ENCODE results near the gene PTCD2.

PTCD2 gene, protein sequence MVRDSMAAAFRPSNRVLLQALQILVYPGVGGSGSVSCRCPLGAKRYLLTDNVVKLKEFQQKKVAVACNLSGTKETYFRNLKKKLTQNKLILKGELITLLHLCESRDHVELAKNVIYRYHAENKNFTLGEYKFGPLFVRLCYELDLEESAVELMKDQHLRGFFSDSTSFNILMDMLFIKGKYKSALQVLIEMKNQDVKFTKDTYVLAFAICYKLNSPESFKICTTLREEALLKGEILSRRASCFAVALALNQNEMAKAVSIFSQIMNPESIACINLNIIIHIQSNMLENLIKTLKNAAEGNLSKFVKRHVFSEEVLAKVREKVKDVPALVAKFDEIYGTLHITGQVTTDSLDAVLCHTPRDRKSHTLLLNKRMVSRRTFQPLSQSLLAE

DNA sequence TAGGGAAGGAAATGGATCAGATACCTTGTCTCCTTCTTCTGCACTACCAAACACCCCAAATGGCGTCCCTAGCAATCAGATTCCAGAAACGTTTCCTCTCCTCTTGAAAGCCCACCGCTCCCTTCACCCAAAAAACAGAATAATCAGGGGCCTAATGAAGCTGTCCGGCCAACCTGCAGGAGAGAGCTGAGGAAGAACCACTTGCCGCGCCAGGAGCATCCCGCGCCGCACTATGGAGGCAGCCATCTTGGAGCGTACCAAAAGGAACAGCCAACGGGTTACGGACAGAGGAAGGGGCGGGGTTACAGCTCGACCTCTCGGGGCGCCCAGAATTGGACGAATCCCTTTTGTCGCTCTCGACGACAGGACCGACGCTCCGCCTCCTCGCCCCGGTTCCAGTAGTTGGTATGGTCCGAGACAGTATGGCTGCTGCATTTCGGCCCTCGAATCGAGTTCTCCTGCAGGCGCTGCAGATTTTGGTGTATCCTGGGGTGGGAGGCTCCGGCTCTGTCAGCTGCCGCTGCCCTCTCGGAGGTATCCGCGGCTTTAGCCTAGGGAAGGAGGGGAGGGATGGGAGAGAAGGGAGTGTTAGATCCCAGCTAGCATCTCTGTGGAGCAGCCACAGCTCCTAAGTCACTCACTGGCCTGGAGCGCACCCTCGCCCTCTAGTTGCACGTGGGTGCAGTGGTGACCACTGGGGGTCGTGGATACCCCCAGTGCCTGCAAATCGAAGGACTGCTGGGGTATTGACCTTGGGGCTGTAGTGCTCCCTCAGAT is at the start of gene PTCD2, which contains the start of gene MRPS27:
TSS of gene PTCD2 (plus strand) at position 398 of the 777 bp plus-strand sequence. CDS start at position 408, 10 bp downstream.
TSS of gene MRPS27 (minus strand) at position 265 of the 777 bp plus-strand sequence. CDS start at position 246, 19 bp downstream.
- DNase-seq, result peak; percentile 100

DNA sequence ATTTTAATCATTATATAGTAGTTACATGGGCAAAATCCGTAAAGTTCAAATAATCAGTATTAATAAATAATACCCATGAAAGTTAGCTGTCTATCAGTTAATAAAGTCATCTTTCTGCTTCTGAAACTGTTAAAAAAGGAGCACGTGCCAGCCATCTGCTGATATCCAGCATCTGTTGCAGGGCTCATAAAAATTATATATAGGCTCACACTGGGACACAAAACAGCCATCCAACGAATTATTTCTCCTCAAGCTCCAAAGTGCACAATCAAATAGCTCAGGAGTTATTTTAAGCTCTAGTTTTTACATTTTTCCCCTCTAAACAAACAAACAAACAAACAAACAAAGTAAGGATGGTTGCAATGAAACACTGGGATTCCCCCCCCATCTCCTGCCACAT is 48.5 kb upstream of the PTCD2 start:
- DNase-seq, result no peak

DNA sequence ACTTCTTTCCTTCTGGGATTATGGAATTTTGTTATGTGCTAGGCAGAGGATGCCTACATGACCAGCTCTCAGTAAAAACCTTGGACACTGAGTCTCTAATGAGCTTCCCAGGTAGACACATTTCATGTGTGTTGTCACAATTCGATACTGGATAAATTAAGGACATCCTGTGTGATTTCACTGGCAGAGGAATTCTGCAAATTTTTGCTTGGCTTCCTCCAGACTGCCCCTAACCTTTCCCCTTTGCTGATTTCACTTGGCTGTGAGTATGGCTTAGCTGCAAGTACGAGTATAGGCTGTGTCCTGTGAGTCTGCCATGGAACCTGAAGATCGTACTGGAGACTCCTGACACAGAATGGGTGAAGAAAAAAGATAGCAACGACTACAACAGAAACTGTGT is 47.8 kb upstream of the PTCD2 start:
- DNase-seq, result no peak

DNA sequence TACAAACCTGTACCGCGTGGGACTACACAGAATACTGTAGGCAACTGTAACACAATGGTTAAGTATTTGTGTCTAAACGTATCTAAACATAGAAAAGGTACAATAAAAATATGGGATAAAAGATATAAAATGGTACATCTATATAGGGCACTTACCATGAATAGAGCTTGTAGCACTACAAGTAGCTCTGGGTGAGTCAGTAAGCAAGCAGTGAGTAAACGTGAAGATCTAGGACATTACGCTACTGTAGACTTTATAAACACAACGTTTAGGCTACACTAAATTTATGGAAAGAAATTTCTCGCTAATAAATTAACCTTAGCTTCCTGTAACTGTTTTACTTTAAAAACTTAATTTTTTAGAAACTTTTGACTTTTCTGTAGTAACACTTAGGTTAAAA is 46.6 kb upstream of the PTCD2 start:
- DNase-seq, result no peak

DNA sequence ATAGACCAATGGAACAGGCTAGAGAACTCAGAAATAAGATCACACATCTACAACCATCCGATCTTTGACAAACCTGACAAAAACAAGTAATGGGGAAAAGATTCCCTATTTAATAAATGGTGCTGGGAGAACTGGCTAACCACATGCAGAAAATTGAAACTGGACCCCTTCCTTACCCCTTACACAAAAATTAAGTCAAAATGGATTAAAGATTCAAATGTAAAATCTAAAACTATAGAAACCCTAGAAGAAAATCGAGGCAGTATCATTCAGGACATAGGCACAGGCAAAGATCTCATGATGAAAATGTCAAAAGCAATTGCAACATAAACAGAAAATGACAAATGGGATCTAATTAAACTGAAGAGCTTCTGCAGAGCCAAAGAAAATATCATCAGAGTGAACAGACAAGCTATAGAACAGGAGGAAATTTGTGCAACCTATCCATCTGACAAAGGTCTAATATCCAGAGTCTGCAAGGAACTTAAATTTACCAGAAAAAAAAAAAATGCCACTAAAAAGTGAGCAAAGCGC is 43.9 kb upstream of the PTCD2 start:
- no peak for DNase-seq

DNA sequence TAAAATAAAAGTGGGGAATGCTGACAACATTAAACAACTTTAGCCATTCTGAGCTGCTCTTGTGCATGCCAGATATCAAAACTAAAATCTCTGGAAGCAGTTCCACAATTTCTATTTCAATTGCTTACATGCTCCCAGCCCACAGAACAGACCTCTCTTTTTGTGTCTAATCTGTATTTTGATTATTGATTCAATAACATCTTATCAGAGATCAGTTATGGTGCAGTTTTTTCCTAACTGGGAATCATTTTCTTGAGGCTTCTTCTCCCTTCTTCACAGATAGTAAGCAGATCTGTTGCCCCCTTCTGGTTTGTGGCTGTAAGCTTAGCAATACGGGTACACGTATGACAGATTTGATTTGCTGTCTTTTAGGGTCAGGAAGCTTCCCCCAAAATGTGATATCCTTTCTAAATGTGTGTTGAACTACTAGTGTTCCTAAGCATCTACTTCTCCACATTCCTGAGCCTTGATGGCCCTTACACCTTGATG is 39.5 kb upstream of the PTCD2 start:
- peak; percentile 56 for DNase-seq

DNA sequence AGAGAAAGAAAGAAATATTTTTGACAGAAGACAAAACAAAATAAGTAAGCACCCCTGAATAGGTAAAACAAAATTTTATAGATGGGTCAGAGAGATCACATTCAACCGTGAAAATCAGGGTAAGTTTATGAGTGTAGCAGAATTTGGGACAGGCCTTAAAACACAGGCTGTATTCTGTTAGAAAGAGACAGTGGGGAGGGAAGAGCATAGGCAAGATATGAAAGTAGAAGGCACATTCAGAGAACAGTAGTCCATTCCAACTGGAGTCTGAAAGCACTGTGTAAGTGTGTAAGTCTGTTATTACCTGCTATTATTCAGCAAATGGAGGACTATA is 38.8 kb upstream of the PTCD2 start:
- DNase-seq, result no peak

DNA sequence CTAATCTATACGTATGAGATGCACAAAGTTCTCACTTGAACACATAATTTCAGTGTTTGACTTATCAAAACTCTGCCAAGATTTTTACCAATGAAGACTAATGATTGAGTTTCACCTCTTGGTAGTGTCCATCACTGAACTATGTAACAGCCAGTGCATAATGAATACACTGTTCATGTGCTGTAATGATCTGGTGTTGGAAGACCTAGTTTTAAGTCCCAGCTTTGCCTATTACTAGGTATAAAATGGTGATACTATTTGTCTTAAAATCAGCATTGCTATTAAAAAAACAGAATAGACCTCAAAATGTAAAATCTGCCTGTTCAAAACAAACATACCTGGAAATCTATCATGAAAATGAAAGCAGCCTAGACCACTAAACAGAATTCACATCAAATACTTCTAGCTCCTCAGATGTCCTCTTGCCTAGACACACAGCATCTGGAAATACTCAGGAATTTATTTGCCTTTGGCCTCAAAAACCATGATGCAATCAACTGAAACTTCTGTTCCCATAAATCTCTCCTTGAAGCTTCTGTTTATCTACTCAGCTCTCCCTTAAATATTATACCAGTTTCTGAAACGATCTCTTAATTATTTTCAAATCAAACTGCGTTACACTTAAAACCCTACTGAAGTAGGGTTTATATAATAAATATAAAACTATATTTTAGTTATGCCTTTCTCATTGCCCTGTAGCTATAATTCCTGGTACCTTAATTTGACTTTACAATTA is 38.2 kb upstream of the PTCD2 start:
- DNase-seq, result peak; percentile 86

DNA sequence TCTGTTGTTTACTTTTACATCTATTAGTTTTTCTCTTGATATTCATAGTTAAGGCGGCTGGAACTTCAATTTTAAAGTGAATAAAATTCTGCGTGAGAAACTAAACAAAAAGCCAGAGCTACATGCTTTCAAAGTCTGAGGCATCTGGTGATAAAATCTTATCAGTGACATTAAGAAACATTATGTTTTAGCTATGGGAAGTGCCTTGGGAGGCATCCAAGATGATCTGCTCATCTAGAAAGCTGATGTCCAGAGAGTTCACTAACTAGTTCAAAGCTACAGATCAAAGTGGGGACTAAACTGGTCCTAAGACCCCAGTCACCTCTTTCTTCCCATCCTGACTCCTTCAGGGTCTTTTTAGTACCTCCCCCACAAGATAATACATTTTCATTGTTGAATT is 37.3 kb upstream of the PTCD2 start:
- no peak for DNase-seq

DNA sequence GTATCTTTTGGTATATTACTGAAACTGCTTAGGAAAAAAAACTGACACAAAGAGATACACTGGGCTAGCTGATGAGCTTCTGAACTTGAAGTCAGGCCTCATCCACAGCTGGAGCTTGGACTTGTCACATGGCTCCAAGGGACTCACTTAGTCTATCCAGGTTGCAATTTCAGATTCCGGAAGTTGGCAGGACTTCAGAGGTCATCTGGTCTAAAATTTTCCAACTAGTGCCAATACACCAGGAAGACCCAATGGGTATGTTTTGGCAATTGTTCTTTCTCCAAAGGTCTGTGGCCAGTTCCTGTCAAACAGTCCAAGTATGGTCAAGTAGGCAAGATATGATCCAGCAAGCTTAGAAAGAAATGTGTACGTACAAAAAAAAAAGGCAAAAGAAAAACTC is 36.8 kb upstream of the PTCD2 start:
- no peak for DNase-seq

DNA sequence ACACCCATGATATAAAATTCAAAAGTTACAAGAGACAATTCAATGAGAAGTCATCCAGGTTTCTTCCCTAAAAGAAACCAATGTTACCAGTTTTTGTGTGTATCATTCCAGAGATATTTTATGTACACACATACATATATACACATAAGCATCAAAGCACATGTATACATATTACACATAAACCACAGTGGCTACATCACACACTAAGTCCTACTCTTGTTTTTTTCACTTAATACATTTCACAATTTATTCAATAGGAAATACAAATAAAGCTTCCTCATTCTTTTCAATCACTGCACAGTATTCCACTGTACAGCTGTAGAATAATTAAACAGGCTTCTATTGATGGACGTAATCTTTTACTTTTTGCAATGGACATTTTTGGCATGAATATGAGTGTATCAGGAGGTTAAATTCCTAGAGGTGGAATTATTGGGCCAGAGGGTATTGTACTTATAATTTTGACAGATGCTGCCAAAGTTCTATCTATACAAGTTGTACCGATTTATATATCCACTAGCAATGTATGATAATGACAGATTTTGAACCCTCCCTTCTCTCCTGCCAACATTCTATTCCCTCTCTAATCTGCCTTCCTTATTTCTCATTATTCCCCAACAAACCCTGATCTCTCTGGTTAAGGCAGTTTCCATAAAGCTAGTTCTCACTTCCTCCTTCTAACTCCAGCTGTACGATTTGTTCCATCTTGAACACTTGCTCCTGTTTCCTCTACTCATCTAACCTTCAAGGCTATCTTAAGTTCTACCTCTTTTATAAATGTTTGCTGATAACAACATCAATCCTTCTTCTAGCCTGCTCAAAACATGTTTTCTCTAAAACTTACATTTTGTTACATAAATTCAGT is 35.4 kb upstream of the PTCD2 start:
- DNase-seq, result no peak

DNA sequence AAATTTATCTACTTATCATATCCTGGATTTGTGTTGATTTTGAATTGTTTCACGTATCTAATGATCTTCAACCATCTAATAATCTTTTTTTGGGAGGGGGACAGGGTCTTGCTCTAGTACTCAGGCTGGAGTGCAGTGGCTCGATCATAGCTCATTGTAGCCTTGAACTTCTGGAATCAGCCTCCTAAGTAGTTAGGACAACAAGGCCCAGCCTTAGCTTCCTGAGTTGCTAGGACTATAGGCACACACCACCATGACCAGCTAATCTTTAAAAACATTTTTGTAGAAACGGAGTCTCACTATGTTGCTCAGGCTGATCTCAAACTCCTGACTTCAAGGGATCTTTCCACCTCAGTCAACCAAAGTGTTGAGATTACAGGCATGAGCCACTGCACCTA is 34.8 kb upstream of the PTCD2 start:
- no peak for DNase-seq

DNA sequence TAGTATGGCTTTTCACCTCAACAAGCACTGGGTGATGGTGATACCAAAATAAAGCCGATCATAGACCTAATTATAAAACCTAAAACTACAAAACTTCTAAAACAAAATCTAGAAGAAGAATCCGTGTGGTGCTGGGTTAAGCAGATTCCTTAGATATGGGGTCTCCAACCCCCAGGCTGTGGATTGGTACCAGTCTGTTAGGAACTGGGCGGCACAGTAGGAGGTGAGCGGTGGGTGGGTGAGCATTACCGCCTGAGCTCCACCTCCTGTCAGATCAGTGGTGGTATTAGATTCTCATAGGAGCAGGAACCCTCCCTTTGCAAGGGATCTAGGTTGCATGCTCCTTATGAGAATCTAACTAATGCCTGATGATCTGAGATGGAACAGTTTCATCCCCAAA is 33.4 kb upstream of the PTCD2 start:
- no peak for DNase-seq

DNA sequence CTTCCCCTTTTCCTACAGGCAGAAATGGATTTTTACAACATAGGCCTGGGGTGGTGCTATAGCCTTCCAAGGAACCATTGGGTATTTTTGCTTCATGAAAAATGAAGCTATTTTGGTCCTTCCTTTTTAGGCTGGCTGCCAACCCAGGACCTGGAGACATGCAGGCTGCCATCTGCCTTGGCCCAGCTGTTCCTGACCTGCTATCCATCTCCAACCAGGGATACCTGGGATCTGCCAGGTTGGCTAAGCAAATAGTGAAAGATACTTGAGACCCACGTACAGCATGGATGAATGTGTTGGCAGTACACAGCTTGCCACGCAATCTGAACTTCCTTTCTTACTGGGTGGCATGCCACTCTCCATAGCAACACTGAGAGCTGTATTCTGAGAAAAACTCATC is 31.2 kb upstream of the PTCD2 start:
- no peak for DNase-seq

DNA sequence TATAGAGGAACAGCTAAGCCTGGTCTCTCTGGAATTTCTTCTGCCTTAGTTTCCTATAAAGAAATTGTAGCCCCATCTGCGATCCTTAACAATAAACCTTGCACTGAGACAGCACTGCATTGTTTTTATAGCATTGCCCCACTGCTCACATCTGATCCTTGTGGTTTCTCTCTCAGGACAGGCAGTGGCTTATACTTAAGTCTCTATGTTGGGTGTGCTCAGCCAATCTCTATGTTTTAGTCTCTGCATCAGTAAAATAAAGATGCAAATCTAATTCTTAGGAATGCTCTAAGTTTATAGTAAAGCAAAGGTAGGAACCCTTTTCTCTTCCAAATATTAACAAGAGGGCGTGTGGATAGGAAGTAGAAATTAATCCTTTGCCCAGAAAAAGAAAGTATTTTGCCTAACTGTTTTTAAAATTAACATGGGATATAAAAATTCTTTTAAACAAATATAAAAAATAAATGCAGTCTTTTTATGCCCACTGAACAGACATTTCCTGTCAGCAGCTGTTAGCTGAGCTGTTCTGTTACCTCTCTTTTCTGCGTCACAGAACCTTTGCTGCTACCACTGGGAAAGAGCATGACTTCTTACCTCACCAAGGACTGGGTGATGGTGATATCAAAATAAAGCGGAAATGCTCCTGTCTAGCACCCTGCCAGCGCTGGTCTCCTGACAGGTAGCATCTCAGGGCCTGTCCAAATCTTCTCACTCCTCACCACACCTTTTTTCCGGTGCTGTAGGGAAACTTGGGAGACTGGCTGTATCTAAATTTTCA is 29.6 kb upstream of the PTCD2 start:
- no peak for DNase-seq

DNA sequence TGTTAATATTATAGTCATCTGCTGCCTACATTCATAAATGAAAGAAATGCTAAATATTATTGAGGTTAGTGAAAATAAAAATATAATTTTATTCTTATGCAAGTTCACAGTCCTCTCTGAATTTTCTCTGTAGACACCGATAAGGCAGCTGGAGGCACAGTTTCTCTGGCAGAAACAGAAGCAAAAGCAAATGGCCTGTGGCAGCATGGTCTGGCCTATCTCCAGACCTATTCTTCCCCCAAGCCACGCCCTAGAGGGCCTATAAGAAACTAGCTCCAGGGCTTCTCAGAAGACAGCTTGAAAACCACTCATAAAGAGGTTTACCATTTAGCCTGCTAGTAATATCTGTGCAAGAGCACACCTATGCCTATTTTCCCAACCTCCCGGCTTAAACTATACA is 28.6 kb upstream of the PTCD2 start:
- no peak for DNase-seq

DNA sequence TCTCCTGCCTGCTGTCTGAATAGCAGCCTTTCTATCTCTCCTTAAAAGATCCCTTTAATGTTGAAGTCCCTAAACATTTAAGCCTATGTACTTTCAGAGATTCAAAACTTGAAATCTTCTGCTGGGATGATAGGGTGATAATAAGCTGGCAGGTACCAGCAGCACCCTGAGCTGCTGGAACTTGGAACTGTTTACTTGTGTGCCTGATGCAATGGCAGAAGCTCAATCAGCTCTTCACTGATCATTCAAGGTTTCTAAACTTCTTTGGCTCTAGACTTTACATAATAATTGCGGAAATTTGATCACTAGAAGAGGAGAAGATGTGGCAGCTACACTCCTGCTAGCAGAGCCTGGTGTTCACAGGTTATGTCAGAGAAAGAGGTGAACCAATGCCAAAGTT is 27.8 kb upstream of the PTCD2 start:
- no peak for DNase-seq

DNA sequence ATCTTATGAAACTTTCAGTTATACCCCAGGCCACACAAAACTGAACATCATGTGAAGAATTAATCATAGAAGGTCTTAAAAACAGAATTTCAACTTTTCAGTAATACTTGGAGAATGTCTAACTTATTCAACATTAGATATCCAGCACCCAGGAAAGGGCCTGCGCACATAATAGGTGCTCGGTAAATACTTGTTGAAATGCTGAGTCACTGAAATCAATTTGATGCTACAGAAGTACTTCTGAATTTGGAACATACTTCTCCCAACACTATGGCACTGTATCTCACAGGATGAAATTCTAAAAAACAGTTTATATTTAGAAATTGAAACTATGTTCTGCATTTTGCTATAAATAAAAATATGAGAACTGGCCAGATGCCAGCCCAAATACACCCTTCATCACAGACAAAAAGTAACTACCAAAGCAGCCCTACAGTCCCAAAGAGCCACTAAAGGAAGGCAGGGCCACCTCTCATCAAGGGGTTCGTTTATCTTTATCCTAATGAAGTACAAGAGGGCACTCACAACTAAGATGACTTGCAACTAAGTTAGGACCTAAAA is 26.6 kb upstream of the PTCD2 start:
- no peak for DNase-seq

DNA sequence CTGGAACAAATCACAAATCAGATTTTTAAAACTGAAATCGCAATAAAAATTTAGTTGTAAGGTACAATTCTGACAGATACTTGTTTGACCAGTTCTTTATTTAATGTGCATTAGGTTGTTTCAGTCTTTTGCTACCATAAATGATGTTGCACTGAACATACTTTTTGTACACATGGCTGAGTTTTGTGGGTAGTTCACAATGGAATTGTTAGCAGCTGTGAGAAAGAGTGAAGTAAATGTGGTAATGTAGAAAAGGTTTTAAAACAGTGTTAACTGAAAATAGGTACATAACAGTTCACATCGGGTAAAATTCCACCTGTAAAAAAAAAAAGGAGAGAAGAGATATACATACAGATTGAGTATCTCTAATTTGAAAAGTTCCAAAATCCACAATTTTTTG is 25.7 kb upstream of the PTCD2 start:
- DNase-seq, result no peak

DNA sequence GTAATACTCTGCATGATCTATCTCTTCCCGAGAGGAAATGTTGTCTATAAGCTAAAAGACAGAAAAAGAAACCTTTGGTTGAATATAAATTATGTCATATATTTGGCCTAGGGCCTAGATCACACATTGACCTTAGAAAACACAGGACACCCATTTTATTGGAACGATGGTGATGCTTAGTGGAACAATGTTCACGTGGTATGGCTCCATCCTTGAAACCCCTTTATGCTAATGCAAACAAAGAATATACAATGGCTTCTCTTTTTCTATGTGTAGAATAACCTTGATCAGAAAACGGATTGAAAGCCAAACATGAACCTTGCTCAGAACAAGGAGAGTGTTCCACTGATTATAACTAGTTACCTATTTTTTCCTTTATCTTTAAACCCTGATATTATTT is 24.6 kb upstream of the PTCD2 start:
- DNase-seq, result no peak

DNA sequence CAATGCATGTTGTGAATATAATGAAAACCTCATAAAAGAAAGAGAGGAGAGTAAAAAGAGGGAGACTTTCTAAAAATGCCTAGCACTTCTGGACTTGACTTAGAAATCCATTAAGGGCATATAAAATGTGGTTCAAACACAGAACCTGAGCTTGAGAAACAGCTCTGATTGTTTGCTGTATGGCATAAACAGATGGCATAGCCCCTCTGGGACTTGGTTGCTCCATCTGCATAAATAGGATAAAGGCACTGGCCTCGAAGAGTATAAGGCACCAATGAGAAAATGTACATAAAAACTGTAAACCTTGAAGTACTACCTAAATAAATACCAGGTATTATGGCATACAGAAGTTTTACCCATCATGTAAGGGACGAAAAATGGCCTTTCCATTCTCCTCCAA is 23.9 kb upstream of the PTCD2 start:
- no peak for DNase-seq

Data from HCEC 1CT (cell line).